ENCODE results near the gene CLCF1.

- TF ChIP-seq, protein P1, sequence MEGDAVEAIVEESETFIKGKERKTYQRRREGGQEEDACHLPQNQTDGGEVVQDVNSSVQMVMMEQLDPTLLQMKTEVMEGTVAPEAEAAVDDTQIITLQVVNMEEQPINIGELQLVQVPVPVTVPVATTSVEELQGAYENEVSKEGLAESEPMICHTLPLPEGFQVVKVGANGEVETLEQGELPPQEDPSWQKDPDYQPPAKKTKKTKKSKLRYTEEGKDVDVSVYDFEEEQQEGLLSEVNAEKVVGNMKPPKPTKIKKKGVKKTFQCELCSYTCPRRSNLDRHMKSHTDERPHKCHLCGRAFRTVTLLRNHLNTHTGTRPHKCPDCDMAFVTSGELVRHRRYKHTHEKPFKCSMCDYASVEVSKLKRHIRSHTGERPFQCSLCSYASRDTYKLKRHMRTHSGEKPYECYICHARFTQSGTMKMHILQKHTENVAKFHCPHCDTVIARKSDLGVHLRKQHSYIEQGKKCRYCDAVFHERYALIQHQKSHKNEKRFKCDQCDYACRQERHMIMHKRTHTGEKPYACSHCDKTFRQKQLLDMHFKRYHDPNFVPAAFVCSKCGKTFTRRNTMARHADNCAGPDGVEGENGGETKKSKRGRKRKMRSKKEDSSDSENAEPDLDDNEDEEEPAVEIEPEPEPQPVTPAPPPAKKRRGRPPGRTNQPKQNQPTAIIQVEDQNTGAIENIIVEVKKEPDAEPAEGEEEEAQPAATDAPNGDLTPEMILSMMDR (IDR thresholded peaks at IDR 0.05): no peak
- peak; percentile 20 for TF ChIP-seq POLR2A (IDR thresholded peaks at IDR 0.05)
These were observed 47.4 kb upstream of the CLCF1 start for GRCh38 chr11:67420646-67421429.

Measured in transverse colon (tissue), 3 donors.